Nephron (organoid): Measurements from ENCODE around the gene ADAM17.
"Not testable (repeated sequence)": the region's sequence is repeated elsewhere in the genome, so short reads cannot be mapped to it uniquely, and the experiment has no call there.

Source experiments
- H3K27ac Mint-ChIP-seq, 3 experiments: 2 replicates each; pipeline ENCODE4 v1.8.0; 2020; ENCODE audit warnings: mixed read lengths in 3 of 3, mild to moderate bottlenecking in 2 of 3, moderate library complexity in 1 of 3
- H3K27me3 Mint-ChIP-seq: 2 replicates; pipeline ENCODE4 v1.8.0; 2021; ENCODE audit warnings: low read depth, mild to moderate bottlenecking, moderate library complexity, mixed read lengths
- H3K36me3 Mint-ChIP-seq: 2 replicates; pipeline ENCODE4 v1.8.0; 2020; ENCODE audit warnings: low read depth, mixed read lengths
- H3K4me1 Mint-ChIP-seq: 2 replicates; pipeline ENCODE4 v1.8.0; 2020; ENCODE audit warnings: mixed read lengths
- H3K4me3 Mint-ChIP-seq, 3 experiments: 2 replicates each; pipeline ENCODE4 v1.8.0; 2020; ENCODE audit warnings: mild to moderate bottlenecking in 3 of 3, mixed read lengths in 3 of 3, moderate library complexity in 2 of 3
- H3K9me3 Mint-ChIP-seq: 2 replicates; pipeline ENCODE4 v1.8.0; 2020; ENCODE audit warnings: mixed read lengths
- CTCF ChIP-seq, 3 experiments: fragments of 200-600 bp; sonication (generic); IDR thresholded peaks; one replicate each; pipeline ENCODE4 v1.5.0; 2021; ENCODE audit warnings: antibody characterized with exemption in 3 of 3; ENCODE audit not compliant: unreplicated experiment in 3 of 3

Gene ADAM17

GRCh38 chr2:9558948-9559381 is 3.3 kb upstream of the ADAM17 start:
- Mint-ChIP-seq H3K36me3 (peaks cover 11% of the 10 kb centered on the region), H3K9me3 (no peaks in the 10 kb centered on the region), H3K27ac (peak overlapping the region; percentile 41 to 78 (median 60)), H3K27me3 (no peaks in the 10 kb centered on the region), H3K4me1 (peaks cover 35% of the 10 kb centered on the region), H3K4me3 (peak overlapping the region; percentile 50 to 74 (median 55))
- TF ChIP-seq CTCF (IDR thresholded peaks at IDR 0.05; ENCODE audit: unreplicated experiment in 3 of 3): no peak

GRCh38 chr2:9556121-9556743 is 602 bp upstream of the ADAM17 start:
- peaks cover 54% of the 10 kb centered on the region for H3K4me1 Mint-ChIP-seq
- H3K4me3 Mint-ChIP-seq: peak overlapping the region; percentile 97 to 98 (median 97)

GRCh38 chr2:9554921-9555296 is 721 bp downstream of the ADAM17 start:
- Mint-ChIP-seq H3K27ac (peak overlapping the region; percentile 96 to 99 (median 99)), H3K36me3 (peaks cover 7% of the 10 kb centered on the region), H3K9me3 (no peaks in the 10 kb centered on the region), H3K4me1 (peaks cover 53% of the 10 kb centered on the region), H3K27me3 (no peaks in the 10 kb centered on the region), H3K4me3 (peak overlapping the region; percentile 97 to 98 (median 97))
- TF ChIP-seq CTCF (IDR thresholded peaks at IDR 0.05; ENCODE audit: unreplicated experiment in 3 of 3): no peak

More at GRCh38 chr2:9556121-9556743, 602 bp upstream of the ADAM17 start:
- TF ChIP-seq CTCF (IDR thresholded peaks at IDR 0.05; ENCODE audit: unreplicated experiment in 3 of 3): no peak
- H3K9me3 Mint-ChIP-seq: no peaks in the 10 kb centered on the region
- H3K27ac Mint-ChIP-seq: peak overlapping the region; percentile 96 to 99 (median 99)
- peaks cover 11% of the 10 kb centered on the region for H3K36me3 Mint-ChIP-seq
- H3K27me3 Mint-ChIP-seq: no peaks in the 10 kb centered on the region

- Mint-ChIP-seq H3K9me3 (no peaks in the 10 kb centered on the region), H3K27ac (peak overlapping the region; percentile 41 to 79 (median 65)), H3K27me3 (no peaks in the 10 kb centered on the region), H3K36me3 (peaks cover 1% of the 10 kb centered on the region), H3K4me1 (peaks cover 58% of the 10 kb centered on the region), H3K4me3 (peak overlapping the region; percentile 18 to 52 (median 46))
- TF ChIP-seq CTCF (IDR thresholded peaks at IDR 0.05; ENCODE audit: unreplicated experiment in 3 of 3): no peak
Observed at GRCh38 chr2:9552219-9553178, 3.1 kb downstream of the ADAM17 start.

- not testable (repeated sequence) for H3K27me3 Mint-ChIP-seq, H3K9me3 Mint-ChIP-seq, H3K27ac Mint-ChIP-seq, H3K36me3 Mint-ChIP-seq
- Mint-ChIP-seq H3K4me1 (peaks cover 55% of the 10 kb centered on the region), H3K4me3 (peak overlapping the region in 2 of 3 experiments; percentile 21 to 32)
Observed at GRCh38 chr2:9550859-9551391, 4.7 kb downstream of the ADAM17 start.

- H3K27me3 Mint-ChIP-seq: no peaks in the 10 kb centered on the region
- TF ChIP-seq CTCF (IDR thresholded peaks at IDR 0.05; ENCODE audit: unreplicated experiment in 3 of 3): no peak
- no peak overlapping the region for H3K4me3 Mint-ChIP-seq
- no peak overlapping the region for H3K27ac Mint-ChIP-seq
- peaks cover 4% of the 10 kb centered on the region for H3K36me3 Mint-ChIP-seq
- H3K9me3 Mint-ChIP-seq: no peaks in the 10 kb centered on the region
- H3K4me1 Mint-ChIP-seq: peaks cover 50% of the 10 kb centered on the region
Observed at GRCh38 chr2:9549420-9549819, 6.2 kb downstream of the ADAM17 start.
